Measurements from ENCODE around the gene CECR2. TPM values are rescaled to one million over a fixed set of nuclear protein-coding genes. Genes with fewer than 3 reads are reported as not detected.

Gene CECR2
- total and polyA plus RNA-seq, 10 of the 15 experiments (the other 5 are each of a cell fraction or from before 2014, with no cell fraction given) = 0.01 to 0.08 (median 0.01) TPM; not detected in 7

- TF ChIP-seq RELA (IDR thresholded peaks at IDR 0.05; ENCODE audit: borderline replicate concordance, partially characterized antibody) (no peak), FOXM1 (IDR thresholded peaks at IDR 0.05; ENCODE audit: low read depth, low read length) (no peak), ATF7 (IDR thresholded peaks at IDR 0.05; ENCODE audit: low read depth) (no peak)
Measured at GRCh38 chr22:17438026-17438425, 68.8 kb downstream of the CECR2 start (continued).

GRCh38 chr22:17441326-17441725 is 72.1 kb downstream of the CECR2 start:
- H3K36me3 ChIP-seq (ENCODE audit: control insufficient read depth in 2 of 2, insufficient read depth in 2 of 2, low read length in 1 of 2) = no peaks in the 10 kb centered on the region
- TF ChIP-seq JUND (IDR thresholded peaks at IDR 0.05; ENCODE audit: low read depth, low read length) (no peak), POLR2A (IDR thresholded peaks at IDR 0.05; ENCODE audit: low read depth, low read length) (no peak), ZBTB40 (IDR thresholded peaks at IDR 0.05; ENCODE audit: borderline replicate concordance) (no peak), IKZF2 (IDR thresholded peaks at IDR 0.05) (no peak), SPI1 (IDR thresholded peaks at IDR 0.05; ENCODE audit: borderline replicate concordance, insufficient read depth, low read depth, low read length) (no peak)
- no peaks in the 10 kb centered on the region; a peak in 1 of 4 replicates for H3K27me3 ChIP-seq (replicated peaks in 1 of 2; ENCODE audit: control insufficient read depth in 2 of 2, insufficient read depth in 2 of 2, low read length in 1 of 2)
- no peaks in the 10 kb centered on the region for H4K20me1 ChIP-seq (ENCODE audit: control insufficient read depth, insufficient read depth)
- ATAC-seq (no peak), DNase-seq (ENCODE audit: low read depth, low spot score) (no peak), FAIRE-seq (no peak)
- RAD21 ChIA-PET (ENCODE audit: unreplicated experiment) = no interaction called here
- H3K4me3 ChIP-seq = no peak overlapping the region
- peaks cover 4% of the 10 kb centered on the region; the same call in 1 of the 2 replicates for H3K4me1 ChIP-seq (ENCODE audit: control insufficient read depth, insufficient read depth, low read length)
- H3K9me3 ChIP-seq (replicated peaks; ENCODE audit: control insufficient read depth, insufficient read depth, low read length) = no peaks in the 10 kb centered on the region
- no peak overlapping the region for H3K4me2 ChIP-seq (ENCODE audit: control insufficient read depth, insufficient read depth)
- intact Hi-C loops (cut with micrococcal nuclease; ENCODE audit: unreplicated experiment) = no loop called here
- POLR2A ChIA-PET = no interaction called here
- BruUV-seq (replicated peaks) = no TSS peak
- H3K79me2 ChIP-seq (ENCODE audit: control insufficient read depth, insufficient read depth, low read length) = no peaks in the 10 kb centered on the region
- H3K9ac ChIP-seq (ENCODE audit: control insufficient read depth, insufficient read depth, low read length) = no peak overlapping the region
- in situ Hi-C loops (cut with MboI) = no loop called here
- CTCF ChIA-PET = no interaction called here
- H2AFZ ChIP-seq (ENCODE audit: control insufficient read depth, low read depth, low read length) = no peak overlapping the region
- SMC1A ChIA-PET (ENCODE audit: uncharacterized antibody, unreplicated experiment) = no interaction called here
- no peak overlapping the region for H3K27ac ChIP-seq (ENCODE audit: control insufficient read depth, insufficient read depth)
- 51% methylated on average over 5 of the region's 5 CpGs for WGBS (ENCODE audit: insufficient coverage, insufficient replicate concordance, low lambda C conversion rate, missing lambda C conversion rate)
